HG02798 (cell line): ENCODE results near the gene CRY1.

Experiments used
- ATAC-seq: cut with Tn5 transposase; IDR thresholded peaks from one replicate; pipeline ENCODE4 v1.9.1; 2021; ENCODE audit warnings: mild to moderate bottlenecking; ENCODE audit not compliant: unreplicated experiment, poor library complexity

CRY1 gene

GRCh38 chr12:107093417-107094182 lies at the start of gene CRY1:
Gene CRY1 (minus strand): TSS chr12:107093549. CDS start chr12:107092961, 588 bp downstream.
- ATAC-seq = peak; percentile 90

GRCh38 chr12:107139787-107140186 lies 46.4 kb upstream of the CRY1 start:
- no peak for ATAC-seq

- ATAC-seq = no peak
Measured at GRCh38 chr12:107138990-107139389, 45.6 kb upstream of the CRY1 start.

GRCh38 chr12:107135177-107135576 lies 41.8 kb upstream of the CRY1 start:
- no peak for ATAC-seq

- no peak for ATAC-seq
Measured at GRCh38 chr12:107134558-107134957, 41.2 kb upstream of the CRY1 start.

- no peak for ATAC-seq
Measured at GRCh38 chr12:107133462-107133861, 40.1 kb upstream of the CRY1 start.

- ATAC-seq = no peak
Measured at GRCh38 chr12:107131832-107132616, 38.7 kb upstream of the CRY1 start.

GRCh38 chr12:107130830-107131611 lies 37.7 kb upstream of the CRY1 start:
- ATAC-seq = no peak

GRCh38 chr12:107129315-107129930 lies 36.1 kb upstream of the CRY1 start:
- ATAC-seq = no peak

- ATAC-seq = no peak
Measured at GRCh38 chr12:107127482-107128430, 34.4 kb upstream of the CRY1 start.

GRCh38 chr12:107126796-107127481 lies 33.6 kb upstream of the CRY1 start:
- ATAC-seq = no peak

GRCh38 chr12:107125833-107126232 lies 32.5 kb upstream of the CRY1 start:
- ATAC-seq = no peak

- ATAC-seq = no peak
Measured at GRCh38 chr12:107122452-107122958, 29.2 kb upstream of the CRY1 start.

- no peak for ATAC-seq
Measured at GRCh38 chr12:107119091-107119490, 25.7 kb upstream of the CRY1 start.

GRCh38 chr12:107118624-107119023 lies 25.3 kb upstream of the CRY1 start:
- ATAC-seq = no peak

- ATAC-seq = no peak
Measured at GRCh38 chr12:107115119-107115518, 21.8 kb upstream of the CRY1 start.

- ATAC-seq = no peak
Measured at GRCh38 chr12:107111314-107111713, 18.0 kb upstream of the CRY1 start.
